NCI-H2107 treated with DMSO at 0.1 percent for 48 hours (cell line): Measurements from ENCODE around the gene TTLL1.
"Not testable (repeated sequence)": the region's sequence is repeated elsewhere in the genome, so short reads cannot be mapped to it uniquely, and the experiment has no call there.

ENCODE experiments used
- DNase-seq: peaks from one replicate; lab custom pipeline; 2025; ENCODE audit not compliant: unreplicated experiment; lab: John Stamatoyannopoulos, UW

Gene TTLL1

DNA sequence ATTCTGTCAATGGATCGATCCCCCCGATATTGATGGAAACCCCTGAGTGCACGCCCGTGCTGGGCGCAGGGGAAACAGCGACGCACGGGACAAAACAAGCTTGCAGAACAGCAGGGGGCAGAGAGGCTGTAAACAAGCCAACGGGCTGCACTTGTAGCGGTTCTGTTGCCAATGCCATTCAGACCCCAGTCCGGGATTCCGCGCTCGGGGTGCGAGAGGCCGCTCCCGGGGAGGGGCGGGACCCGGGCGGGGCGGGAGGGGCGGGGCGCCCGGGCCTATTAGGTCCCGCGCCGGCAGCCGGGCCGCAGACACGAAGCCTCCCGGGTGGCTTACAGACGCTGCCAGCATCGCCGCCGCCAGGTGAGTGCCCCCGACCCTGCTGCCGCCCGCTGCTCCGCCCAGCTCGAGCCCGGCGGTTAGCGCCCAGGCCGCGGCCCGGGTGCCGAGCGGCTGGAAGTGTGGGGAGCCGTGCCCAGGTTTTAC is 21.3 kb upstream of the TTLL1 start, which contains the start of gene BIK:
BIK (plus strand) TSS at position 307 of the 483 bp plus-strand sequence. CDS start 13,273 bp downstream, outside the sequence.
- DNase-seq: no peak

DNA sequence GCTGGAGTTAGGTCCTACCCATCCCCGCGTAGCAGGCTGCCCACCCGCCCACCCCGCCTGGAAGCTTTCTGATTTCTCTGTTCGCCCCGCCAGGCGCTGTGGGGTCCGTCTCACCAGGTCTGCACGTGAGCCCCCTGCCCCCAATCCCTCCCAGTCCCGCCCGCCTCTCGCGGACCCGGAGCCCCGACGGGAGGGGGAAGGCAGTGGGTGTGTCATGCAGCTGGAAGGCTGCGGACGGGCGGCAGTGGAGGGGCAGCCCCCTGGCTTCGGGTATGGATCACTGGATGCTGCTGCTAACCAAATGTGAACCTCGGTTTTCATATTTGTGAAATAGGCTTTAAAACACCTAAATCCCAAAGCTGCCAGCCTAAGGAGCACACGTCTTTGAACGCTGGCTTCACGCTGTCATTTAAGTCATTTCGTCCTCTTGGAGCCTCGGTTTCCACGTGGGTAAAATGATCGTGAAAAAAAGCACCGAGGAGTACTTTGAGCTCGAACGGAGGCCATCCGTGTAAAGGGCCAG is 20.8 kb upstream of the TTLL1 start:
- no peak for DNase-seq

DNA sequence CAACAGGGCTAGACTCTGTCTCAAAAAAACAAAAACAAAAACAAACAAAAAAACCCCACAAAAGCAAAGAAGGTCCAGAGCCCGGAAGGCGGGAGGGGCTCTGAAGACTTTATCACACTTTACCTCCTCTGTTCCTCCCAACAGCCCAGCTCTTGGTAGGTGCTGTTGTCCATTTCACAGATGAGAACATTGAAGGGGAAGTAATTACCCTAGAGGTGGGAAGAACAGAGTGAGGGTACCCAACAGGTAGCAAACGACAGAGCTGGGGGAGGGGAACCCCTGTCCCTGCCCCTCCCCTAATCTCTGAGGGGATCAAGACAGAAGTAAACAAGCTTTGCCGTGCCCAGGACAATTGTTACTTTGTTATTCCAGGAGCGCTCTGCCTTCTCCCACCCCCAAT is 20.3 kb upstream of the TTLL1 start:
- DNase-seq: no peak

DNA sequence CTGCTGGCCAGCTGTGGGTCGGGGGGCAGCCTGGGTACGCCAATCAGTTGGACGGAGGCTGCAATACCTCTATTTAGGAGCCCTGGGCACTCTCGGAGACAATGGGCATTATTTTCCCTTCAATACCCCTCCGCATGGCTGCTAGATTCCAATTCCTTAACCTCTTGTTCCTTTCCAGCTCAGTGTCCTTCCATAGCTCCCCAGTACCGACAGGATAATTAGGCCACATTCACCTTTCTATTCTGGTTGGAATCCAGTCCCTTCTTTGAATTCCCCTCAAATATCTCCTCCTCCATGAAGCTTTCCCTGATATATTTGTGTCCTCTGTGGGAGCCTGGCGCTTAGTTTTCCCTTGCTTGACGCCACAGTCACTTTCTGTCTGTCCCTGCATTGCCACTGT is 17.1 kb upstream of the TTLL1 start:
- no peak for DNase-seq

DNA sequence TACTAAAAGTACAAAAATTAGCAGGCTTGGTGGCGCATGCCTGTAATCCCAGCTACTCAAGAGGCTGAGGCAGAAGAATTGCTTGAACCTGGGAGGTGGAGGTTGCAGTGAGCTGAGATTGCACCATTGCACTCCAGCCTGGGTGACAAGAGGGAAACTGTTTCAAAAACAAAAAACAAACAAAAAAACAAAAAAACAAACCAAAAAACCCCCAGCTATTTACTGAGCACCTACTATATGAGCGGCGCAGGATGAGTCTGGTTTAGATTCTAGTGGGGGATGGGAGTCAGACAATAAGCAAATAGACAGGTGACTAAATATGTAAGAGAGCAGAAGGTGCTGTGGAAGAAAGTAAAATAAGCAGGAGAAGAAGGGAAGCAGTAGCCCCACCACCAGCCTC is 15.8 kb upstream of the TTLL1 start:
- DNase-seq: not testable (repeated sequence)

DNA sequence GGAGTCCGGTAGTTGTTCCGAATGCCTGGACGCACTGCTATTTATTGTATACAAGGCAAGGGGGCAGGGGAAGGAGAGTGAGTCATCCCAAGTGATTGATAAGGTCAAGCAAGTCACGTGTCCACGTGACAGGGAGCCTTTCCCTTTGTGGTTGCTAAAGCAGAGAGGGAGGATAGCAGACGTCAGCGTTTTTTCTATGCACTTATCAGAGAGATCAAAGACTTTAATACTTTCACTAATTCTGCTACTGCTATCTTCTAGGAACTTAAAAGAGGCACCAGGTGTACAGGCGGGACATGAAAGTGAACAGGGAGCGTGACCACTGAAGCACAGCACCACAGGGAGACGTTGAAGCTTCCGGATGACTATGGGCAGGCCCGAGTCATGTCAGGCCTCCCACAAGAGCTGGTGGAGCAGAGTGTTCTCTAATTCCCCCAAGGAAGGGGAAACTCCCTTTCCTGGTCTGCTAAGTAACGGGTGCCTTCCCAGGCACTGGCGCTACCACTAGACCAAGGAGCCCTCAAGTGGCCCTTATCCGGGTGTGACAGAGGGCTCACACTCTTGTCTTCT is 14.9 kb upstream of the TTLL1 start:
- not testable (repeated sequence) for DNase-seq

DNA sequence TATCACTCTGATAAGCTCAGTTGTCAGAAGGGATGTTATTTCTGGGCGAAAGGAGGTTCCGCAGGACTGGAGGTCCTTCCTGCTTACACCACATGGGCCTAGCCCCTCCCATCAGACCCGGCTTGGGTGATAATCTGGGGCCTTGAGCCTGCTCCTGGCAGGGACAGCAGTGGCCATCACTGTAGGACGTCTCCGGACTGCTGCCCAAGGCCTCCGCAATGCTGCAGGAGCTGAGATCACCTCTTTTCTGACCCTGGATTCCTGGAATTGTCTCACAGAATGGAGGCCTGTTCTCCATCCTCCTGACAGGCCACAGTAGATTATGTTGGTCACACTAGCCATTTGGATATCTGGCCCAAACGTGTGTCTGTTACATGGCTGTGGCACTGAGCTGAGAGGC is 12.1 kb upstream of the TTLL1 start:
- DNase-seq: no peak

DNA sequence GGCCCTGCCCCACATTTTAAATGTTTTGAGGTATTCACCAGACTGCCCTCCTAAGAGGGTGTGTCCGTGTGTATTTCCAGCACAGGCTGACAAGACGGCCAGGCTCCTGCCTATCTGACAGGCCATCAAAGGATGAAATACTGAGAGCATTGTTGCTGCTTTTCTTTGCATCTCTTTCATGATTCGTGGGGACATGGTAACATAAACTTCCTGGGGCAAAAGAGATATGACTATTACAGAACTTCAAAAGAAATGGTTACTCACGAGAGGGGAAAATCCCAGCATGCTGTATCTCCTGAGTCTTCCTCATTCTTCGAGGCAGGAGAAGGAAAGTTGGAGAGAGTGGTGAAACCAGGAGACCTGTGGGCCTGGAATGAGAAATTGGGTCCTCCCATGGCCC is 11.0 kb upstream of the TTLL1 start:
- no peak for DNase-seq

DNA sequence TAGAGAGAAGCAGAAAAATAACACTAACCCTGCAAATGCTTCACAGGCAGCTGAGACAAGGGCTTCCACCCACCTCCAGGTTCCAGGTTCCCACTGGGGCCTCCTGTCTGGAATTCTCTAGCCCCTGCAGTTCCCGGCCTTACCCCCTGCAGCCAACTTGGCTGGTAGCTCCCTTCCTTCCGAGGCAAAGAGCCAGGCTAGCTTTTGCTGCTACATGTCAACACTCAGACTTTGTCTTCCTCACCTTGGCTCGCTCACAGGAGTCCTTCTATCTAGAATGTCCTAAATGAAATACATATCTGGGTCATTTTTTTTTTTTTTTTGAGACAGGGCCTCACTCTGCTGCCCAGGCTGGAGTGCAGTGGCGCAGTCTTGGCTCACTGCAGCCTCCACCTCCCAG is 9.9 kb upstream of the TTLL1 start:
- no peak for DNase-seq

DNA sequence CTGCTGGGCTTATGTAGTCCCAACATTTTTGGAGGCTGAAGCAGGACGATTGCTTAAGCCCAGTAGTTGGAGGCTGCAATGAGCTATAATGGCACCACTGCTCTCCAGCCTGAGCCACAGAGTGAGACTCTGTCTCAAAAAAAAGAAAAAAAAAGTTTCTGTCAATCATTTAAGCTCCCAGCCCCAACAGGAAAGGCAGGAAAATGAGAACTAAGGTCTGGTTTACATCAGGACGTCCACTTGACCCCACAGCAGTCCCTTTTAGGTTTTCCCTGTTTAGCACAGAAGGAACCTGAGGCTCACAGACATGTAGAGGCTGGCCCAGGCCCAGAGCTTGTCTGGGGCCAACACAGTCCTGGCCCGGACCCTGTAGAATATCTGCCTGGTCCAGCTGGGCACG is 9.2 kb upstream of the TTLL1 start:
- no peak for DNase-seq

DNA sequence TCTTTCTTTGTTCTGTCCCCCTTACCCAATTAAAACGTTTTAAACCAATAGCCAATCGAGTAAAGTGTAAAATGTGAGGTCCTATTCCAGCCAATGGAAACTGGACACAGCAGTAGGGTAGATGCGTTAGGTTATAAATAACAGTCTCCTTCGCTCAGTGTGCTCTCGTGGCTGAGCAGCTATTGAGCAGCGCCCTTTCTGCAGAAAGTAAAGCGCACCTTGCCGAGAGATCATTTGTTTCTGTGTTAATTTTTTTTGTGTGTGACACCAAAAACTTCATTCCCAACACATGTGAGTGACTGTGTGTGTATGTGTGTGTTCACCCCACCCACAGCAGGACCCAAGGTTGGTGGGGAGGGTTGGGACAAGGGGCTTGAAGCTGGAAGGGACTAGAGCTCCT is 7.2 kb upstream of the TTLL1 start:
- DNase-seq: no peak

DNA sequence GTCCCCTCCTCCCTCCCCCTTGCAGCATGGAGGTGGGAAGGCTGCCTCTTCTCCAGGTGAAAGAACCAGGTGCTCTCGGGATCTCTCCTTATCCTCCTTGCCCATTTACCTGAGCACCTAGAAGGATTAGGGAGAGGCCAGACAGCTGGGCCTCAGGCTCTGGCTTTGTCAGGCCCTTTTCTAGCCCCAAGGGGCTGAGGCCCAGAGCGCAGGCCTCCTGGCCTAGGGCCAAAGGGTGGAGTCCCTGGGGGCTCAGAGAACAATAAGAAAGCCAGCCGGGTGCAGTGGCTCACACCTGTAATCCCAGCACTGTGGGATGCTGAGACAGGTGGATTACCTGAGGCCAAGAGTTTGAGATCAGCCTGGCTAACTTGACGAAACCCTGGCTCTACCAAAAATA is 5.4 kb upstream of the TTLL1 start:
- DNase-seq: no peak

DNA sequence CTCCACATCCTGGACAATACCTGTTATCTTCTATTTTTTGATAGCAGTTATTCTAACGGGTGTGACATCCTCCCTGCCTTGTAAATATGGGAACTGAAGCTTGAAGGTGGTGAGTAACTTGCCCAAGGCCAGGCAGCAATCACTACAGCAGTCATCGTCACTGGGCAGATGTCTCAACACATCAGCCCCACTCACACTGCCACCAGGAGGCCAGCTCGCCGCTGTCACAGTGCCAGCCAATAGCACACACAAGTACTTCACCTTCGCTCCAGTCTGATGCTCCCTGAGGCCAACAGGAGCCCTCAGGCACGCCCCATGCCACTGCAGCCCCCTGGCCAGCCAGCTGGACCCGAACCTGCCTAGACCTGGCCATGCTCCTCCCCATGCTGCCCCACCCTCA is 4.9 kb upstream of the TTLL1 start:
- DNase-seq: peak; percentile 38

DNA sequence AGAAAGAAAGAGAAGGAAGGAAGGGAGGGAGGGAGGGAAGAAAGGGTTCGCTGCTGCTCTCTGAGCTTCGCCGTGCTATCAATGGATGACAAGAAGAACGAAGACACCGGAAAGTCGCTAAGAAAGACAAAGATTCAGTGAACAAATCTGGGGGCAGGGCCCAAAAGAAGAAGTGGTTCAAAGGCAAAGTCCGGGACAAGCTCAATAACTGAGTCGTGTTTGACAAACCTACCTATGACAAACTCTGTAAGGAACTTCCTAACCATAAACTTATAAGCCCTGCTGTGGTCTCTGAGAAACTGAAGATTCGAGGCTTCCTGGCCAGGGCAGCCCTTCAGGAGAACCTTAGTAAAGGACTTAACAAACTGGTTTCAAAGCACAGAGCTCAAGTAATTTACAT is 2.9 kb upstream of the TTLL1 start:
- DNase-seq: no peak

DNA sequence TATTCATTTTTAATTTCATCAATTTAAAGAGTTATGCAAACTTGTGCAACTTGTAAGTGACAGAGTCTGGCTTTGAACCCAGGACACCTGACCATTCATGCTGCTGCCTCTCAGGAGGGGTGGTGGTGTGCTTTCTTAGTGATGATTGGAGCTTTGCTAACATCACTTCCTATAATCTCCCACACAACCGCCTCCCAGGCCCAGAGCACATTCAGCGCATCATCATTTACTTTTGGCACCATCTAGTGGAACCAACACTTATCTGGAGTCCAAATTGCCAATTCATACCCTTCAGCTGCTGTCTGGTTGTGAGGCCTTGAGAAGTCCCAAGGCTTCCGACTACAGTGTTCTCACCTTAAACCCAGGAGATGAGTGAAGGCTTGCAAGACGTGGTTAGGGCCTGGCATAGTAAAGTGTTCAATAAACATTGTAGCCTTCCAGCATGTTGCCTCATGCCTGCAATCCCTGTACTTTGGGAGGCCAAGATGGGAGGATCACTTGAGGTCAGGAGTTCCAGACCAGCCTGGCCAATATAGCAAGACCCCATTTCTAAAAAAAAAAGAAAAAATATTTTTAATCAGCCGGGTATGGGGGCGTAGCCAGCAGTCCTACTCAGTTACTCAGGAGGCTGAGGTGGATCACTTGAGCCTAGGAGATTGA is 1.1 kb upstream of the TTLL1 start:
- peak; percentile 64 for DNase-seq

DNA sequence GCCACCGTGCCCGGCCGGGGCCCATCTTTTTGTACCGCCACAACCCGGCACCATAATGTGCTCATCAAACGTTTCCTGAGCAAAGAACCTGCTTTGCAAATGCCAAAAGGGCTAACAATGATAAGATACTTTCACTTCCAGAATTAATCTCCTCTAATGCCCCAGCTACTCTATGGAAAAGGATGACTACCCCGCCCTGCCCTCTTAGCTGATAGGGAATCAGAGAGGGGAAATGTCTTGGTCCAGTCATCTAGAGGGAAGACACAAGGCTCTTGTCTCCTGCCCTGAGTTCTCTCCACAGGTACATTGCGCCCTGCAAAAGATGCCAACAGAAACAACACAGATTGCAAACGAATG is 586 bp downstream of the TTLL1 start:
- DNase-seq: no peak

DNA sequence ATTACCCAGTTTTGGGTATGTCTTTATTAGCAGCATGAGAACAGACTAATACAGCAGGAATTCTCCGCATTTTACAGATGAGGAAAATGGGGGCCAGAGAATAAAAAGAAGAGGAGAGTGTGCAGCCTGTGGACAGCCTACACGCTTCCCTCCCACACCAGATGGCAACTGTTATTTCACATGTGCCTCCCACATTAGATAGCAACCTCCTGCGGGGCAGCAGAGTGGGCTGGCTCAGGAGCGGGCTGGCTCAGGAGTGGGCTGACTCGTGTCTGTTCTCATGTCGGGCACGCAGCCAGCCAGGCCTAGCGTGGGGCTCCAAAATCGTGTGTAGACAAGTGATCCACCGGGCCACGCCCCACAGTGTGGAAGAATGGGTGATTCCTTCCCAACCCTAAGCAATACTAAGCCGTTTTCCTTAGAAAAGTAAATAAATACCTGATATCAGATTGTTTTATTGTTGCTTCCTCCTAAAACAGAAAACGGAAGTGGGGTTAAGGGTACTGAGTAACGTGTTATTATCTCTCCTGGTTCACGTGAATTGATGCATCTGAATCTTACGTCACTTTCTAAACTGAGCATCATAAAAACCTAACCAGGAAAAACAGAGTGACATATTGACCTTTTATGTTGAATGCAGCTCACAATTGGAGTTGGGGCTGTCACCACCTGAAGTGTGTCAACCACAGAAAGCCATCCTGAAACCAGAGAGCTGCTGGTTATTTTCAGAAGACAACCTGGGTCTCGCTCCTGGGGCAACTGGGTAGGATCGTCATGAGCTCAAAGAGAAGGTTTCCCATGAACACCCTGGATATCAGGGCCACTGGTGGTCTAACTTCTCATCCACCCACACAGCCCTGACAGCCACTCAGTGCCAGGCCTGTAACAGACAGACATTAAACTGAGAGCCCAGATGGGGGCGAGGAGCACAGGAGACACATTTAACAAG is 3.3 kb downstream of the TTLL1 start:
- DNase-seq: no peak

DNA sequence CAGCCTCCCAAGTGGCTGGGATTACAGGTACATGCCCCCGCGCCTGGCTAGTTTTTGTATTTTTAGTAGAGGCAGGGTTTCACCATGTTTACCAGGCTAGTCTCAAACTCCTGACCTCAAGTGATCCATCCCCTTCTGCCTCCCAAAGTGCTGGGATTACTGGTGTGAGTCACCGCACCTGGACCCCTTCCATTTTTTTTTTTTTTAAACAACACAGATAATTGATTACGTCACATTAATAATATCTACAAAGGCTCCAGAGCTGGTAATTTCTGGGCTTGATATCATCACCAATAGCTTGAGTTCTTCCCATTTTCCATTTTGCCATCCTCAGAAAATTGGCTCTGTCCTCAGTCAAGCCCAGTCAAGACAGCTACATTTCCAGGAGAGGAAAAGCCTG is 7.2 kb downstream of the TTLL1 start:
- DNase-seq: no peak

DNA sequence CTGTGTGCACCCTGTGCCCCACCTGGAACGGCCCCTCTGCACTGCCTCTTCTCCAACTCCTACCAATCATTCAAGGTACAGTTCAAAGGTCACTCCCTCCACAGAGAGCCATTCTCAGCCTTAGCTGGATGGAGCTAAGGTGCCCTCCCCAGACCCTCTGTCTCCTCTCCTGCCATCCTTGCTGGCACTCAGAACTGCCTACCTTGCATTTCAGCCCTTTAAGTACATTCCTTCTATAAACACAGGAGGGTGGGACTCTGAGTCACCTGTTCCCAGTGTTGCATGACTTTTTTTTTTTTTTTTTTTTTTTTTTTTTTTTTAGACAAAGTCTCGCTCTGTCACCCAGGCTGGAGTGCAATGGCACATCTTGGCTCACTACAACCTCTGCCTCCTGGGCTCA is 8.6 kb downstream of the TTLL1 start:
- no peak for DNase-seq

DNA sequence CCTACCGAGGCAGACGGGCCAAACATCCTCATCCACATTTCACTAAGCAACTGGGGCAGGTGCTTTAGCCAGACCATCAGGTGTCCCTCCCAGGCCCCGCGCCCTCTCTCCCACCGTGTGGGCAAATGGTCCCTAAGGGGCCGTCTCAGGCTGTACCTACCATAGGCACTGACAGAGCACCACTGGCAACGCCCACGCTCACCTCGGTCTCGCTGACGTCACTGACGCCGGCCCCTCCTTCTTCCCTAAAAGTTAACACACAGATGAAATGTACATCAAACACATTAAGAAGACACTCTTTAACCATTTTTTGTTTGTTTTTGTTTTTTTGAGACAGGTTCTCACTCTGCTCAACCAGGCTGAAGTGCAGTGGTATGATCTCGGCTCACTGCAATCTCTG is 9.4 kb downstream of the TTLL1 start:
- no peak for DNase-seq

DNA sequence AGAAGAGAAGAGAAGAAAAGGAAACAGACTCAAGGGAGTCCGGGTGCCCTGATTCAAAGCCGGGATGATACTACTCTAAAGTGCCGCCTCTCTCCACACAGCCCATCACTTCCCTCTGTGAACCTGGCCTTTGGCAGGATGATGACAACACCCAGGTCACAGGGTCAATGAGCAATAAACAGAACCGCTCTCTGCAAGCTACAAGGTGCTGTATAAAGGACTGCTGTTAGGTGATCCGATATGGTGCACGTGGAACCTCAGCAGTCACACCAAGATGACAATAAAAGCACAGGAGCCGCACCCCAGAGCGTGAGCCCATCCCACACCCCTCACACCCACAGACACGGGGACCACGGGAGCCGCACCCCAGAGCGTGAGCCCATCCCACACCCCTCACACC is 10.7 kb downstream of the TTLL1 start:
- no peak for DNase-seq
